ENCODE measurements around the gene EIF3I. TPM values are rescaled to one million over a fixed set of nuclear protein-coding genes. Genes with fewer than 3 reads are reported as not detected.

The EIF3I gene
- total and polyA plus RNA-seq, 12 donors = 187 to 672 (median 226) TPM

GRCh38 chr1:32221581-32221979, 627 bp upstream of the EIF3I start:
- Histone ChIP-seq H3K4me3 (peak overlapping the region; percentile 72 to 91 (median 86)), H3K9me3 (replicated peaks in 1 of 3) (no peaks in the 10 kb centered on the region), H3K4me1 (replicated peaks in 1 of 2) (peaks cover 21 to 25% of the 10 kb centered on the region in 2 donors), H3K36me3 (replicated peaks in 1 of 2) (peaks cover 0 to 49% of the 10 kb centered on the region in 2 donors), H3K27me3 (no peaks in the 10 kb centered on the region), H3K27ac (peak overlapping the region; percentile 82 to 96 (median 90))
- intact Hi-C loops (cut with DNase I) = no loop called here
- 2 to 14% (median 5%) methylated on average over 12 to 13 of the region's 13 CpGs for WGBS, 4 donors
- TF ChIP-seq CTCF (IDR thresholded peaks at IDR 0.05) = no peak
- no peak for TF ChIP-seq POLR2A (IDR thresholded peaks at IDR 0.05)
- DNase-seq = no peak

- 48 to 76% (median 70%) methylated on average over 3 of the region's 3 CpGs for WGBS, 4 donors
- H3K4me3 ChIP-seq = no peak overlapping the region
- no peaks in the 10 kb centered on the region for H3K27me3 ChIP-seq
- H3K27ac ChIP-seq = peak overlapping the region in 3 of 5 donors; percentile 57 to 90 (median 87)
- no peak for TF ChIP-seq POLR2A (IDR thresholded peaks at IDR 0.05)
- no peak for TF ChIP-seq CTCF (IDR thresholded peaks at IDR 0.05)
- H3K9me3 ChIP-seq (replicated peaks in 1 of 3) = no peaks in the 10 kb centered on the region
- intact Hi-C loops (cut with DNase I) = no loop called here
- DNase-seq = no peak
- peaks cover 21 to 31% of the 10 kb centered on the region in 2 donors for H3K4me1 ChIP-seq (replicated peaks in 1 of 2)
- peaks cover 0 to 62% of the 10 kb centered on the region in 2 donors for H3K36me3 ChIP-seq (replicated peaks in 1 of 2)
Observed at GRCh38 chr1:32223683-32224082, 1.5 kb downstream of the EIF3I start.

- no peak for DNase-seq
- no peak overlapping the region for H3K27ac ChIP-seq
- H3K4me3 ChIP-seq = no peak overlapping the region
- H3K4me1 ChIP-seq (replicated peaks in 1 of 2) = peaks cover 21 to 31% of the 10 kb centered on the region in 2 donors
- 67 to 91% (median 77%) methylated on average over 4 of the region's 4 CpGs for WGBS, 4 donors
- TF ChIP-seq CTCF (IDR thresholded peaks at IDR 0.05) = no peak
- no peak for TF ChIP-seq POLR2A (IDR thresholded peaks at IDR 0.05)
- H3K36me3 ChIP-seq (replicated peaks in 1 of 2) = peaks cover 0 to 66% of the 10 kb centered on the region in 2 donors
- no peaks in the 10 kb centered on the region for H3K27me3 ChIP-seq
- intact Hi-C loops (cut with DNase I) = no loop called here
- H3K9me3 ChIP-seq (replicated peaks in 1 of 3) = no peaks in the 10 kb centered on the region
Observed at GRCh38 chr1:32224285-32224684, 2.1 kb downstream of the EIF3I start.

GRCh38 chr1:32228771-32229170, 6.6 kb downstream of the EIF3I start:
- peak overlapping the region in 1 of 5 donors; percentile 10 for H3K27ac ChIP-seq
- intact Hi-C loops (cut with DNase I) = no loop called here
- H3K4me3 ChIP-seq = no peak overlapping the region
- WGBS, 4 donors = 68 to 73% (median 70%) methylated on average over 3 of the region's 3 CpGs
- no peaks in the 10 kb centered on the region for H3K9me3 ChIP-seq (replicated peaks in 1 of 3)
- TF ChIP-seq CTCF (IDR thresholded peaks at IDR 0.05) (no peak), POLR2A (IDR thresholded peaks at IDR 0.05) (no peak)
- DNase-seq = no peak
- H3K4me1 ChIP-seq (replicated peaks in 1 of 2) = peaks cover 3 to 9% of the 10 kb centered on the region in 2 donors
- no peaks in the 10 kb centered on the region for H3K27me3 ChIP-seq
- peaks cover 0 to 87% of the 10 kb centered on the region in 2 donors for H3K36me3 ChIP-seq (replicated peaks in 1 of 2)
